ENCODE data around the gene OTOS. TPM values are rescaled to one million over a fixed set of nuclear protein-coding genes. Genes with fewer than 3 reads are reported as not detected.

The OTOS gene
- total RNA-seq, 1 donor = not detected

- no peak overlapping the region for H2AFZ ChIP-seq (ENCODE audit: low read length)
- DNase-seq (ENCODE audit: insufficient read length, low spot score, missing footprints) = no peak
- H3K27ac ChIP-seq (ENCODE audit: low read depth, low read length) = no peak overlapping the region
- no peak for TF ChIP-seq CTCF (IDR thresholded peaks at IDR 0.05; ENCODE audit: extremely low read depth, low read depth, low read length)
- H3K9me3 ChIP-seq (ENCODE audit: low read depth, low read length) = no peaks in the 10 kb centered on the region
- H3K36me3 ChIP-seq (ENCODE audit: insufficient read depth, low read length) = no peaks in the 10 kb centered on the region
- no peaks in the 10 kb centered on the region for H3K4me1 ChIP-seq (ENCODE audit: insufficient read depth, low read length)
- no peaks in the 10 kb centered on the region for H3K79me2 ChIP-seq (ENCODE audit: insufficient read depth, low read length)
- peaks cover 38% of the 10 kb centered on the region for H3K27me3 ChIP-seq (ENCODE audit: insufficient read depth, low read length)
- H3K4me3 ChIP-seq (ENCODE audit: insufficient read depth, low read length) = no peak overlapping the region
- no peaks in the 10 kb centered on the region for H4K20me1 ChIP-seq (ENCODE audit: insufficient read depth, low read length)
- H3K4me2 ChIP-seq (ENCODE audit: insufficient read depth, low read length) = no peak overlapping the region
Measured at GRCh38 chr2:240182001-240182400, 41.5 kb upstream of the OTOS start.

GRCh38 chr2:240179941-240180666, 39.6 kb upstream of the OTOS start:
- H3K4me2 ChIP-seq (ENCODE audit: insufficient read depth, low read length) = no peak overlapping the region
- no peaks in the 10 kb centered on the region for H3K9me3 ChIP-seq (ENCODE audit: low read depth, low read length)
- no peak for TF ChIP-seq CTCF (IDR thresholded peaks at IDR 0.05; ENCODE audit: extremely low read depth, low read depth, low read length)
- H3K79me2 ChIP-seq (ENCODE audit: insufficient read depth, low read length) = no peaks in the 10 kb centered on the region
- no peak for DNase-seq (ENCODE audit: insufficient read length, low spot score, missing footprints)
- no peaks in the 10 kb centered on the region for H4K20me1 ChIP-seq (ENCODE audit: insufficient read depth, low read length)
- H2AFZ ChIP-seq (ENCODE audit: low read length) = no peak overlapping the region
- H3K4me3 ChIP-seq (ENCODE audit: insufficient read depth, low read length) = no peak overlapping the region
- H3K4me1 ChIP-seq (ENCODE audit: insufficient read depth, low read length) = no peaks in the 10 kb centered on the region
- peaks cover 50% of the 10 kb centered on the region for H3K27me3 ChIP-seq (ENCODE audit: insufficient read depth, low read length)
- H3K27ac ChIP-seq (ENCODE audit: low read depth, low read length) = no peak overlapping the region
- no peaks in the 10 kb centered on the region for H3K36me3 ChIP-seq (ENCODE audit: insufficient read depth, low read length)

GRCh38 chr2:240179186-240179815, 38.8 kb upstream of the OTOS start:
- Histone ChIP-seq H3K4me2 (ENCODE audit: insufficient read depth, low read length) (no peak overlapping the region), H4K20me1 (ENCODE audit: insufficient read depth, low read length) (no peaks in the 10 kb centered on the region), H3K27ac (ENCODE audit: low read depth, low read length) (no peak overlapping the region), H3K9me3 (ENCODE audit: low read depth, low read length) (no peaks in the 10 kb centered on the region), H3K79me2 (ENCODE audit: insufficient read depth, low read length) (no peaks in the 10 kb centered on the region), H3K4me3 (ENCODE audit: insufficient read depth, low read length) (no peak overlapping the region), H3K4me1 (ENCODE audit: insufficient read depth, low read length) (no peaks in the 10 kb centered on the region), H2AFZ (ENCODE audit: low read length) (no peak overlapping the region), H3K27me3 (ENCODE audit: insufficient read depth, low read length) (peaks cover 50% of the 10 kb centered on the region), H3K36me3 (ENCODE audit: insufficient read depth, low read length) (no peaks in the 10 kb centered on the region)
- no peak for DNase-seq (ENCODE audit: insufficient read length, low spot score, missing footprints)
- no peak for TF ChIP-seq CTCF (IDR thresholded peaks at IDR 0.05; ENCODE audit: extremely low read depth, low read depth, low read length)

DNA sequence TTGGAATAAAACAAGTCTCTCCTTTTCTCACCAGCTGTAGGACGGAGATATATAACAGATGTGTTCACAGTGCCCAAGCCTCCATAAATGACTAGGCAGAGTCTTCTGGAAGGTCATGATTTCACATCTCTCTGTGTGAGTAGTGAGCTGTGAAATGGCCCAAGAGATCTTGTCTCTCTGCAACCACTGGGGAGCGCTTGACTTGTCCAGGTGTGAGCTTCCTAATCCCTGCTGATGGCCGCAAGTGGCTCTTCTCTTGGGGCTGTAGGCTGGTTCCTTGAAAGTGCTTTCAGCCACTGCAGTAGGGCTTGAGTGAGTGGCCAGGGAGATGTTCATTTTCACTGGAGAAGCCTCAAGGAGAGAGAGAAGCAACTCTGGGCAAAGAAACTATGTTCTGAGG, 38.1 kb upstream of the OTOS start:
- TF ChIP-seq CTCF (IDR thresholded peaks at IDR 0.05; ENCODE audit: extremely low read depth, low read depth, low read length) = no peak
- no peak overlapping the region for H3K4me3 ChIP-seq (ENCODE audit: insufficient read depth, low read length)
- no peaks in the 10 kb centered on the region for H4K20me1 ChIP-seq (ENCODE audit: insufficient read depth, low read length)
- no peak overlapping the region for H3K4me2 ChIP-seq (ENCODE audit: insufficient read depth, low read length)
- no peaks in the 10 kb centered on the region for H3K79me2 ChIP-seq (ENCODE audit: insufficient read depth, low read length)
- peaks cover 56% of the 10 kb centered on the region for H3K27me3 ChIP-seq (ENCODE audit: insufficient read depth, low read length)
- H3K27ac ChIP-seq (ENCODE audit: low read depth, low read length) = no peak overlapping the region
- H3K4me1 ChIP-seq (ENCODE audit: insufficient read depth, low read length) = no peaks in the 10 kb centered on the region
- no peak overlapping the region for H2AFZ ChIP-seq (ENCODE audit: low read length)
- no peaks in the 10 kb centered on the region for H3K36me3 ChIP-seq (ENCODE audit: insufficient read depth, low read length)
- no peaks in the 10 kb centered on the region for H3K9me3 ChIP-seq (ENCODE audit: low read depth, low read length)
- DNase-seq (ENCODE audit: insufficient read length, low spot score, missing footprints) = no peak
